ENCODE data around the gene PPP1R26.
"Not testable (repeated sequence)": the region's sequence is repeated elsewhere in the genome, so short reads cannot be mapped to it uniquely, and the experiment has no call there.

Gene PPP1R26

GRCh38 chr9:135448663-135449100 is 30.9 kb upstream of the PPP1R26 start:
- no peak overlapping the region for H3K4me3 ChIP-seq (ENCODE audit: low read length)
- no peak overlapping the region for H3K27ac ChIP-seq (ENCODE audit: low read length)
- no peaks in the 10 kb centered on the region for H3K9me3 ChIP-seq (ENCODE audit: insufficient read depth, low read depth, low read length)
- no peak overlapping the region for H3K9ac ChIP-seq (ENCODE audit: low read depth, low read length)
- H3K36me3 ChIP-seq (ENCODE audit: insufficient read depth, low read depth, low read length): no peaks in the 10 kb centered on the region
- no peaks in the 10 kb centered on the region for H3K4me1 ChIP-seq (ENCODE audit: insufficient read depth, low read length)
- H3K27me3 ChIP-seq (ENCODE audit: insufficient read depth, low read length): no peaks in the 10 kb centered on the region

- H3K4me1 ChIP-seq (ENCODE audit: insufficient read depth, low read length); H3K27ac ChIP-seq (ENCODE audit: low read length); H3K9ac ChIP-seq (ENCODE audit: low read depth, low read length); H3K36me3 ChIP-seq (ENCODE audit: insufficient read depth, low read depth, low read length); H3K9me3 ChIP-seq (ENCODE audit: insufficient read depth, low read depth, low read length); H3K27me3 ChIP-seq (ENCODE audit: insufficient read depth, low read length); H3K4me3 ChIP-seq (ENCODE audit: low read length): not testable (repeated sequence)
These were observed 30.1 kb upstream of the PPP1R26 start for GRCh38 chr9:135449532-135449931.

- H3K27me3 ChIP-seq (ENCODE audit: insufficient read depth, low read length): no peaks in the 10 kb centered on the region
These were observed 28.6 kb upstream of the PPP1R26 start for GRCh38 chr9:135450956-135451355.

GRCh38 chr9:135451909-135452308 is 27.7 kb upstream of the PPP1R26 start:
- not testable (repeated sequence) for H3K9ac ChIP-seq (ENCODE audit: low read depth, low read length); H3K9me3 ChIP-seq (ENCODE audit: insufficient read depth, low read depth, low read length); H3K27ac ChIP-seq (ENCODE audit: low read length); H3K36me3 ChIP-seq (ENCODE audit: insufficient read depth, low read depth, low read length); H3K4me3 ChIP-seq (ENCODE audit: low read length); H3K27me3 ChIP-seq (ENCODE audit: insufficient read depth, low read length); H3K4me1 ChIP-seq (ENCODE audit: insufficient read depth, low read length)

More at GRCh38 chr9:135450956-135451355, 28.6 kb upstream of the PPP1R26 start:
- Histone ChIP-seq H3K4me3 (ENCODE audit: low read length) (no peak overlapping the region), H3K9me3 (ENCODE audit: insufficient read depth, low read depth, low read length) (no peaks in the 10 kb centered on the region), H3K36me3 (ENCODE audit: insufficient read depth, low read depth, low read length) (no peaks in the 10 kb centered on the region), H3K4me1 (ENCODE audit: insufficient read depth, low read length) (no peaks in the 10 kb centered on the region), H3K9ac (ENCODE audit: low read depth, low read length) (no peak overlapping the region), H3K27ac (ENCODE audit: low read length) (no peak overlapping the region)

- Histone ChIP-seq H3K9me3 (ENCODE audit: insufficient read depth, low read depth, low read length) (no peaks in the 10 kb centered on the region), H3K36me3 (ENCODE audit: insufficient read depth, low read depth, low read length) (no peaks in the 10 kb centered on the region), H3K27ac (ENCODE audit: low read length) (no peak overlapping the region), H3K9ac (ENCODE audit: low read depth, low read length) (no peak overlapping the region), H3K27me3 (ENCODE audit: insufficient read depth, low read length) (no peaks in the 10 kb centered on the region), H3K4me3 (ENCODE audit: low read length) (no peak overlapping the region), H3K4me1 (ENCODE audit: insufficient read depth, low read length) (no peaks in the 10 kb centered on the region)
These were observed 24.8 kb upstream of the PPP1R26 start for GRCh38 chr9:135454737-135455136.

GRCh38 chr9:135455401-135456030 is 24.1 kb upstream of the PPP1R26 start:
- no peak overlapping the region for H3K27ac ChIP-seq (ENCODE audit: low read length)
- H3K4me1 ChIP-seq (ENCODE audit: insufficient read depth, low read length): no peaks in the 10 kb centered on the region
- H3K9me3 ChIP-seq (ENCODE audit: insufficient read depth, low read depth, low read length): no peaks in the 10 kb centered on the region
- H3K4me3 ChIP-seq (ENCODE audit: low read length): no peak overlapping the region
- H3K9ac ChIP-seq (ENCODE audit: low read depth, low read length): no peak overlapping the region
- H3K36me3 ChIP-seq (ENCODE audit: insufficient read depth, low read depth, low read length): no peaks in the 10 kb centered on the region
- H3K27me3 ChIP-seq (ENCODE audit: insufficient read depth, low read length): no peaks in the 10 kb centered on the region

GRCh38 chr9:135456436-135457104 is 23.0 kb upstream of the PPP1R26 start:
- H3K9me3 ChIP-seq (ENCODE audit: insufficient read depth, low read depth, low read length): no peaks in the 10 kb centered on the region
- H3K27me3 ChIP-seq (ENCODE audit: insufficient read depth, low read length): no peaks in the 10 kb centered on the region
- no peaks in the 10 kb centered on the region for H3K4me1 ChIP-seq (ENCODE audit: insufficient read depth, low read length)
- H3K9ac ChIP-seq (ENCODE audit: low read depth, low read length): no peak overlapping the region
- no peak overlapping the region for H3K4me3 ChIP-seq (ENCODE audit: low read length)
- H3K27ac ChIP-seq (ENCODE audit: low read length): no peak overlapping the region
- no peaks in the 10 kb centered on the region for H3K36me3 ChIP-seq (ENCODE audit: insufficient read depth, low read depth, low read length)

- H3K4me3 ChIP-seq (ENCODE audit: low read length); H3K27me3 ChIP-seq (ENCODE audit: insufficient read depth, low read length); H3K36me3 ChIP-seq (ENCODE audit: insufficient read depth, low read depth, low read length); H3K9me3 ChIP-seq (ENCODE audit: insufficient read depth, low read depth, low read length); H3K4me1 ChIP-seq (ENCODE audit: insufficient read depth, low read length); H3K27ac ChIP-seq (ENCODE audit: low read length); H3K9ac ChIP-seq (ENCODE audit: low read depth, low read length): not testable (repeated sequence)
These were observed 21.1 kb upstream of the PPP1R26 start for GRCh38 chr9:135458478-135458877.

GRCh38 chr9:135461936-135462335 is 17.6 kb upstream of the PPP1R26 start:
- no peaks in the 10 kb centered on the region; the same call in 1 of the 2 replicates for H3K4me1 ChIP-seq (ENCODE audit: insufficient read depth, low read length)
- no peaks in the 10 kb centered on the region for H3K36me3 ChIP-seq (ENCODE audit: insufficient read depth, low read depth, low read length)
- no peak overlapping the region for H3K27ac ChIP-seq (ENCODE audit: low read length)
- H3K9me3 ChIP-seq (ENCODE audit: insufficient read depth, low read depth, low read length): no peaks in the 10 kb centered on the region
- no peak overlapping the region for H3K4me3 ChIP-seq (ENCODE audit: low read length)
- H3K9ac ChIP-seq (ENCODE audit: low read depth, low read length): no peak overlapping the region
- no peaks in the 10 kb centered on the region for H3K27me3 ChIP-seq (ENCODE audit: insufficient read depth, low read length)

GRCh38 chr9:135463140-135463539 is 16.4 kb upstream of the PPP1R26 start:
- H3K4me3 ChIP-seq (ENCODE audit: low read length): no peak overlapping the region
- H3K9me3 ChIP-seq (ENCODE audit: insufficient read depth, low read depth, low read length): no peaks in the 10 kb centered on the region
- H3K36me3 ChIP-seq (ENCODE audit: insufficient read depth, low read depth, low read length): no peaks in the 10 kb centered on the region
- no peaks in the 10 kb centered on the region for H3K27me3 ChIP-seq (ENCODE audit: insufficient read depth, low read length)
- no peak overlapping the region for H3K27ac ChIP-seq (ENCODE audit: low read length)
- no peak overlapping the region for H3K9ac ChIP-seq (ENCODE audit: low read depth, low read length)
- no peaks in the 10 kb centered on the region; the same call in 1 of the 2 replicates for H3K4me1 ChIP-seq (ENCODE audit: insufficient read depth, low read length)

- no peak overlapping the region for H3K27ac ChIP-seq (ENCODE audit: low read length)
These were observed 15.4 kb upstream of the PPP1R26 start for GRCh38 chr9:135464181-135464580.

GRCh38 chr9:135468854-135469521 is 10.6 kb upstream of the PPP1R26 start:
- H3K36me3 ChIP-seq (ENCODE audit: insufficient read depth, low read depth, low read length): no peaks in the 10 kb centered on the region
- peaks cover 4% of the 10 kb centered on the region; the same call in 1 of the 2 replicates for H3K4me1 ChIP-seq (ENCODE audit: insufficient read depth, low read length)
- H3K9ac ChIP-seq (ENCODE audit: low read depth, low read length): no peak overlapping the region
- H3K27me3 ChIP-seq (ENCODE audit: insufficient read depth, low read length): no peaks in the 10 kb centered on the region
- H3K27ac ChIP-seq (ENCODE audit: low read length): no peak overlapping the region
- no peak overlapping the region for H3K4me3 ChIP-seq (ENCODE audit: low read length)
- H3K9me3 ChIP-seq (ENCODE audit: insufficient read depth, low read depth, low read length): no peaks in the 10 kb centered on the region

More at GRCh38 chr9:135464181-135464580, 15.4 kb upstream of the PPP1R26 start:
- no peaks in the 10 kb centered on the region for H3K9me3 ChIP-seq (ENCODE audit: insufficient read depth, low read depth, low read length)
- H3K36me3 ChIP-seq (ENCODE audit: insufficient read depth, low read depth, low read length): no peaks in the 10 kb centered on the region
- H3K4me1 ChIP-seq (ENCODE audit: insufficient read depth, low read length): no peaks in the 10 kb centered on the region; the same call in 1 of the 2 replicates
- no peak overlapping the region for H3K4me3 ChIP-seq (ENCODE audit: low read length)
- no peaks in the 10 kb centered on the region for H3K27me3 ChIP-seq (ENCODE audit: insufficient read depth, low read length)
- H3K9ac ChIP-seq (ENCODE audit: low read depth, low read length): no peak overlapping the region
